ENCODE data around the gene MICAL2. TPM values are rescaled to one million over a fixed set of nuclear protein-coding genes. Genes with fewer than 3 reads are reported as not detected.

Gene MICAL2
- total RNA-seq, 1 experiment from 2014 or later: 62.9 TPM

DNA sequence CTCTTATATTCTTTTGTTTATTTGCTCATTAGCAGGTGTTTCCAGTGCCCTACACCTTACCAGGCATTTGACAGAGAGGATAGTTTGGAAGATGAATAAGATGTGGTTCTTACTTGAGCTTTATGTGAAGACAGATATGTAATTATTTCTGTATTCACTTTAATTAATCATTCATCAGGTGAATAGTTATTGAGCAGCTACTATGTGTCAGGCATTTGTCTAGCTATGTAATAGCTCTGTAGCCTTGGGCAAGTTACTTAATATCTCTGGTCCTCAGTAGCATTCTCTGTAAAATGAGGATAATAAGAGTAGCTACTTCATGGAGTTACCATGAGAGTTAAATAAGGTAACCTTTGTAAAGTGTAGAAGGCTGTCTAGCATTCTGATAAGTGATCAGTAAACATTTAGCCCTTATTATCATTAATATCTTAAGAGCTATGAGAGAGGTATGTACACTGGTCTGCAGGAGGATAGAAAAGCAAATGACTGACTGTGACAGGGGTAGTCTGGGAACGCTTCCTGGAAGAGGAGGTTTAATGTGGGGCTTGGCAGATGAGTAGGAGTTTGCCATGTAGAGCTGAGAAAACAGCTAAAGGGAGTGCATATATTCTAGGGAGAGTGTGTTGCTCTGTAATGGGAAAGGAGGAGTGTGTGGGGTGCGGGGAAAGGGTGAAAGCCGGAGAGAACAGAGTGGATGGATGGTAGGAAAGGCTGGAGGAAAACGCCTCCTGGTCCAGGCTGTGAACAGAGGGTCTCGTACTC is 56.1 kb downstream of the MICAL2 start:
- BruUV-seq (replicated peaks): TSS peak; percentile 96
- CTCF ChIA-PET: no interaction called here
- POLR2A ChIA-PET (ENCODE audit: unreplicated experiment): interaction anchor here (0.5 kb wide), 1 partner anchor 40 kb away, joined by 5 read pairs; no protein-coding TSS in a partner anchor

DNA sequence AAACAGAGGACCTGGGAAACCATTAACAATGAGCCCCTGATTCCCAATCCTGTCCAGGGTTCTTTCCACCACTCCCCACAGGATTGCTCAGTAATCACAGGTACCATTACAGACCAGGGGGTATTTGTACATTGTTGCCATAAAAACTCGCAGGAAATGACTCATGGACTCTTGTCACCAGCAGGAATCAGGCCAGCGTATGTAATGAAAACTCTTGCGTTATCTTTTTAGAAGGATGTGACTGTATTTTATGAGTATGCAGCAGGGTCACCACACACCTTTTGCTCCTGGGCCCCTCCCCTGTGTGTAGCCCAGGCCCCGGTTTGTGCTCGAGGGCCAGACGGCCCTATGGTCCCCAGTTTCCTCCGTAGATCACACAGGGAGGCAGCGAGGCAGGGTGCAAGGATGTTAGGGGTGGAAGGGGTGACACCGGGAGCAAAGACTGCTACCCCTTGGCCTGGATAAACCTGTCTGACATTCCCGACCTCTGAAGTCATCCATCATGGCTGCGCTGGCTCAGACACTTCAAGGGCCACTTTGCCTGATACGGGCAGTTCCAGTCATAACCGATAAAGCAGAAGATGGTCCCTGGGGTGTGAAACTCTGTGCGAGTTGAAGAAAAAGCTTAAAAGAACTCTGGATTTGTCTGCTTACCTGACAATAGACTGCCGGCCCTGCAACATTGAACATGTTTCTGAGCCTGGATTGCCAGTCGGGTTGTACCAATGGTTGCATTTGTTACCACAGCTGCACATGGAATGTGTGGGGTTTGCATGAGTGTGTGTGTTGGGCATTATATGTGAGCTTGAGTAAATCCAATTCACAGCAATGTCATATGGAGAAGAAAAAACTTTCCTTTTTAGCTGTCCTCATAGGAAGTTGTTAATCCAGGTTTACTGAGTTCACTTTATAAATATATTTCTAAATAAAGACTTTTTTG is 56.9 kb downstream of the MICAL2 start:
- H3K4me2 ChIP-seq (ENCODE audit: low read length): peak overlapping the region; percentile 67
- ChIA-PET POLR2A (ENCODE audit: unreplicated experiment) (no interaction called here), CTCF (no interaction called here)
- peak overlapping the region; percentile 99 for H3K27ac ChIP-seq (ENCODE audit: low read length)
- 0 out of 2 replicates have a peak overlapping the region, but pooled peaks have one; percentile 5 for H3K4me3 ChIP-seq (ENCODE audit: low read length)
- H3K9me2 ChIP-seq (replicated peaks; ENCODE audit: low read length): no peaks in the 10 kb centered on the region
- peaks cover 66% of the 10 kb centered on the region for H3K79me2 ChIP-seq (ENCODE audit: low read length)
- H3K4me1 ChIP-seq (ENCODE audit: insufficient read depth, low read length): peaks cover 66% of the 10 kb centered on the region
- no peaks in the 10 kb centered on the region for H3K9me3 ChIP-seq (ENCODE audit: low read length)
- ATAC-seq (peak; percentile 68), DNase-seq (peak; percentile 98)
- intact Hi-C loops (cut with micrococcal nuclease): no loop called here
- no peak overlapping the region for H2AFZ ChIP-seq (ENCODE audit: low read length)
- H4K20me1 ChIP-seq (ENCODE audit: low read length): no peaks in the 10 kb centered on the region
- peaks cover 8% of the 10 kb centered on the region for H3F3A ChIP-seq (ENCODE audit: low read length, unreplicated experiment)
- peaks cover 27% of the 10 kb centered on the region for H3K36me3 ChIP-seq (ENCODE audit: low read depth, low read length)
- H3K9ac ChIP-seq (ENCODE audit: low read length): peak overlapping the region; percentile 86
- TF ChIP-seq EZH2 (IDR thresholded peaks at IDR 0.05; ENCODE audit: low read length, unreplicated experiment) (no peak), EZH2phosphoT487 (IDR thresholded peaks at IDR 0.05; ENCODE audit: borderline replicate concordance, low read length) (no peak), CTCF (conservative IDR thresholded peaks at IDR 0.05; ENCODE audit: low read depth, low read length) (no peak)
- H3K27me3 ChIP-seq (ENCODE audit: low read length): no peaks in the 10 kb centered on the region
- BruUV-seq (replicated peaks): TSS peak; percentile 76

More for the DNA sequence above, 56.1 kb downstream of the MICAL2 start:
- Histone ChIP-seq H3K79me2 (ENCODE audit: low read length) (peaks cover 66% of the 10 kb centered on the region), H3K36me3 (ENCODE audit: low read depth, low read length) (peaks cover 26% of the 10 kb centered on the region), H3K27me3 (ENCODE audit: low read length) (no peaks in the 10 kb centered on the region), H4K20me1 (ENCODE audit: low read length) (no peaks in the 10 kb centered on the region), H3F3A (ENCODE audit: low read length, unreplicated experiment) (peaks cover 8% of the 10 kb centered on the region), H3K9me2 (replicated peaks; ENCODE audit: low read length) (no peaks in the 10 kb centered on the region), H3K9me3 (ENCODE audit: low read length) (no peaks in the 10 kb centered on the region), H3K4me2 (ENCODE audit: low read length) (peak overlapping the region; percentile 67), H2AFZ (ENCODE audit: low read length) (no peak overlapping the region), H3K4me3 (ENCODE audit: low read length) (0 out of 2 replicates have a peak overlapping the region, but pooled peaks have one; percentile 5), H3K4me1 (ENCODE audit: insufficient read depth, low read length) (peaks cover 62% of the 10 kb centered on the region), H3K27ac (ENCODE audit: low read length) (peak overlapping the region; percentile 99), H3K9ac (ENCODE audit: low read length) (peak overlapping the region; percentile 86)
- DNase-seq (no peak), ATAC-seq (peak; percentile 14)
- TF ChIP-seq CTCF (conservative IDR thresholded peaks at IDR 0.05; ENCODE audit: low read depth, low read length) (no peak), EZH2phosphoT487 (IDR thresholded peaks at IDR 0.05; ENCODE audit: borderline replicate concordance, low read length) (no peak), EZH2 (IDR thresholded peaks at IDR 0.05; ENCODE audit: low read length, unreplicated experiment) (no peak)
- intact Hi-C loops (cut with micrococcal nuclease): no loop called here

Data from PC-3 (cell line).